H1 (cell line): ENCODE results near the gene MAP4. TPM values are rescaled to one million over a fixed set of nuclear protein-coding genes. Genes with fewer than 3 reads are reported as not detected.

Experiments
- CTCF ChIA-PET: fragments of 300-600 bp; sonication (Branson Sonifier 250); formaldehyde crosslinking; loops from one replicate; lab custom pipeline; 2021; ENCODE audit not compliant: partially characterized antibody; lab: Charles Lee
- POLR2A ChIA-PET: fragments of 300-600 bp; sonication (Branson Sonifier 250); formaldehyde crosslinking; loops from one replicate; lab custom pipeline; 2021; ENCODE audit warnings: inconsistent platforms; ENCODE audit not compliant: partially characterized antibody; lab: Charles Lee
- DNase-seq, 2 experiments: peaks; one replicate each; pipeline versions ENCODE4 v3.0.0 to v3.0.0-alpha.2; 2010 to 2022; ENCODE audit warnings: low spot score in 2 of 2, low read depth in 1 of 2, mixed read lengths in 1 of 2
- FAIRE-seq: peaks from 2 replicates; lab custom pipeline; 2011; peaks lifted over from hg19 to GRCh38; lab: Jason Lieb, UNC
- H2AFZ ChIP-seq: 2 replicates; pipeline ENCODE4 v1.8.1; 2012; ENCODE audit warnings: low read length, inconsistent platforms
- H2AK5ac ChIP-seq: 2 replicates; pipeline ENCODE4 v1.6.1; 2013; ENCODE audit warnings: low read depth, low read length
- H2BK120ac ChIP-seq: replicated peaks from 2 replicates; pipeline ENCODE3; 2013; ENCODE audit warnings: low read depth, low read length, inconsistent platforms
- H2BK12ac ChIP-seq: 2 replicates; pipeline ENCODE4 v1.6.1; 2013; ENCODE audit warnings: low read depth, low read length
- H2BK15ac ChIP-seq: 2 replicates; pipeline ENCODE4 v1.6.1; 2013; ENCODE audit warnings: low read length
- H2BK20ac ChIP-seq: 2 replicates; pipeline ENCODE4 v1.6.1; 2013; ENCODE audit warnings: low read length
- H2BK5ac ChIP-seq: 2 replicates; pipeline ENCODE4 v1.6.1; 2013; ENCODE audit warnings: low read depth, low read length
- H3K14ac ChIP-seq: 2 replicates; pipeline ENCODE4 v1.6.1; 2013; ENCODE audit warnings: inconsistent platforms; ENCODE audit not compliant: insufficient read length
- H3K18ac ChIP-seq: 2 replicates; pipeline ENCODE4 v1.6.1; 2013; ENCODE audit warnings: low read length; ENCODE audit errors: extremely low read depth
- H3K23ac ChIP-seq: 2 replicates; pipeline ENCODE4 v1.6.1; 2013; ENCODE audit warnings: inconsistent platforms; ENCODE audit not compliant: insufficient read length
- H3K23me2 ChIP-seq: 2 replicates; pipeline ENCODE4 v1.6.1; 2013; ENCODE audit warnings: low read depth, low read length
- H3K27ac ChIP-seq: 2 replicates; pipeline ENCODE4 v1.6.1; 2011; ENCODE audit warnings: low read depth, low read length, inconsistent platforms
- H3K27me3 ChIP-seq, 4 experiments: replicated peaks in 1 of 4; 1 replicate in 1 of 4; 2 replicates in 3 of 4; pipeline versions ENCODE4 v1.6.1 to v1.8.1; 2011 to 2013; ENCODE audit warnings: low read length in 3 of 4, mild to moderate bottlenecking in 3 of 4, inconsistent platforms in 2 of 4, mixed read lengths in 2 of 4, moderate library complexity in 1 of 4; ENCODE audit not compliant: control insufficient read depth in 3 of 4, insufficient read depth in 3 of 4; ENCODE audit errors: extremely low read depth in 1 of 4
- H3K36me3 ChIP-seq, 4 experiments: 2 replicates each; pipeline versions ENCODE4 v1.6.1 to v1.8.1; 2011 to 2013; ENCODE audit warnings: mild to moderate bottlenecking in 4 of 4, low read length in 3 of 4, moderate library complexity in 2 of 4, control low read depth in 1 of 4, inconsistent platforms in 1 of 4; ENCODE audit not compliant: insufficient read depth in 4 of 4, control insufficient read depth in 2 of 4
- H3K4ac ChIP-seq: replicated peaks from 2 replicates; pipeline ENCODE3; 2013; ENCODE audit warnings: low read length, low read depth, mixed read lengths, inconsistent platforms; ENCODE audit not compliant: insufficient read length
- H3K4me1 ChIP-seq, 4 experiments: replicated peaks in 1 of 4; 1 replicate in 1 of 4; 2 replicates in 3 of 4; pipeline versions ENCODE4 v1.6.1 to v1.8.1; 2011 to 2013; ENCODE audit warnings: low read length in 3 of 4, inconsistent platforms in 2 of 4, mixed read lengths in 1 of 4; ENCODE audit not compliant: insufficient read depth in 4 of 4, control insufficient read depth in 3 of 4
- H3K4me2 ChIP-seq, 2 experiments: 2 replicates each; pipeline versions ENCODE4 v1.6.1 to v1.8.1; 2011 to 2013; ENCODE audit warnings: low read depth in 2 of 2, low read length in 2 of 2, control low read depth in 1 of 2, inconsistent platforms in 1 of 2, mild to moderate bottlenecking in 1 of 2; ENCODE audit not compliant: insufficient read depth in 1 of 2
- H3K4me3 ChIP-seq, 4 experiments: fragments of 200-600, 300-600 bp in 1 of 4; sonication (generic), shearing (Covaris generic), sonication (Bioruptor Twin) in 1 of 4; 2 replicates each; pipeline versions ENCODE4 v1.5.1 to v1.8.1; 2011 to 2016; ENCODE audit warnings: low read length in 4 of 4, low read depth in 3 of 4, control low read depth in 2 of 4, inconsistent platforms in 2 of 4, mild to moderate bottlenecking in 2 of 4, mixed read lengths in 1 of 4, moderate library complexity in 1 of 4; ENCODE audit not compliant: insufficient read depth in 2 of 4; ENCODE audit errors: extremely low read depth in 1 of 4
- H3K56ac ChIP-seq: replicated peaks from 2 replicates; pipeline ENCODE3; 2013; ENCODE audit warnings: low read depth, mild to moderate bottlenecking, mixed read lengths, low read length, inconsistent platforms; ENCODE audit not compliant: insufficient read length
- H3K79me1 ChIP-seq: 2 replicates; pipeline ENCODE4 v1.6.1; 2013; ENCODE audit warnings: low read depth, low read length, control low read depth
- H3K79me2 ChIP-seq, 2 experiments: 2 replicates each; pipeline versions ENCODE4 v1.6.1 to v1.8.1; 2012 to 2013; ENCODE audit warnings: low read length in 2 of 2, mild to moderate bottlenecking in 2 of 2, inconsistent platforms in 1 of 2; ENCODE audit not compliant: insufficient read depth in 2 of 2, control insufficient read depth in 1 of 2
- H3K9ac ChIP-seq, 4 experiments: replicated peaks in 1 of 4; 1 replicate in 1 of 4; 2 replicates in 3 of 4; pipeline versions ENCODE4 v1.6.1 to v1.8.1; 2011 to 2013; ENCODE audit warnings: low read depth in 3 of 4, low read length in 3 of 4, control low read depth in 2 of 4, mild to moderate bottlenecking in 2 of 4, moderate library complexity in 2 of 4, inconsistent platforms in 1 of 4; ENCODE audit errors: extremely low read depth in 1 of 4
- H3K9me3 ChIP-seq, 2 experiments: 2 replicates each; pipeline versions ENCODE4 v1.6.1 to v1.8.1; 2012 to 2013; ENCODE audit warnings: mild to moderate bottlenecking in 2 of 2, moderate library complexity in 2 of 2, control low read depth in 1 of 2, inconsistent platforms in 1 of 2, low read depth in 1 of 2, low read length in 1 of 2, mixed read lengths in 1 of 2; ENCODE audit not compliant: insufficient read depth in 2 of 2
- H4K20me1 ChIP-seq, 2 experiments: replicated peaks in 1 of 2; 2 replicates each; pipeline versions ENCODE3 to v1.8.1; 2011 to 2013; ENCODE audit warnings: inconsistent platforms in 2 of 2, low read length in 2 of 2, mild to moderate bottlenecking in 1 of 2; ENCODE audit not compliant: insufficient read depth in 2 of 2, control insufficient read depth in 1 of 2
- H4K5ac ChIP-seq: 2 replicates; pipeline ENCODE4 v1.6.1; 2013; ENCODE audit warnings: low read length, low read depth, mixed read lengths, inconsistent platforms; ENCODE audit not compliant: insufficient read length
- H4K8ac ChIP-seq: 2 replicates; pipeline ENCODE4 v1.8.0; 2013; ENCODE audit warnings: mild to moderate bottlenecking, moderate library complexity, low read length, inconsistent platforms; ENCODE audit not compliant: insufficient read depth; ENCODE audit errors: extremely low read depth
- H4K91ac ChIP-seq: replicated peaks from 2 replicates; pipeline ENCODE3; 2013; ENCODE audit warnings: low read length, mixed read lengths, inconsistent platforms; ENCODE audit not compliant: insufficient read length
- HDAC2 ChIP-seq, 2 experiments: fragments of 300-600 bp in 1 of 2; sonication (generic) in 1 of 2; IDR thresholded peaks; 2 replicates each; pipeline ENCODE4 v1.6.1; 2011 to 2012; ENCODE audit warnings: low read depth in 2 of 2, low read length in 2 of 2, mild to moderate bottlenecking in 2 of 2, moderate library complexity in 2 of 2, borderline replicate concordance in 1 of 2, inconsistent platforms in 1 of 2
- SP2 ChIP-seq: IDR thresholded peaks from 2 replicates; pipeline ENCODE4 v1.6.1; 2012; ENCODE audit warnings: mild to moderate bottlenecking, low read length, inconsistent platforms
- WGBS, 2 experiments: shearing (Covaris generic) in 1 of 2; methylation state at CpG; one replicate each; pipeline versions ENCODE4 v1.1.6 to v1.1.7; 2013 to 2015; ENCODE audit warnings: low lambda C conversion rate in 2 of 2, mixed read lengths in 2 of 2, inconsistent platforms in 1 of 2, low coverage in 1 of 2, missing lambda C conversion rate in 1 of 2; ENCODE audit not compliant: insufficient replicate concordance in 2 of 2, insufficient coverage in 1 of 2, insufficient read length in 1 of 2; ENCODE audit errors: extremely low coverage in 1 of 2, missing lambda C conversion rate in 1 of 2; 5-methylcytosine and 5-hydroxymethylcytosine counted together
- polyA plus RNA-seq, 7 experiments: library from polyadenylated mRNA; depleted of rRNA in 3 of 7; stranded (reverse) in 5 of 7; unstranded in 2 of 7; fragments of >200 nt in 5 of 7; fragments of 200-250 nt in 2 of 7; gene quantifications; 1 replicate in 5 of 7; 2 replicates in 1 of 7; 4 replicates in 1 of 7; pipeline versions ENCODE4 v1.2.1 to v1.2.3, GENCODE V29; 2011 to 2013; ENCODE audit warnings: missing spikeins in 2 of 7, mixed read lengths in 2 of 7
- total RNA-seq: library from RNA; stranded (reverse); fragmentation: NEBNext Ultra II Directional; extraction: Animal tissue kit (Norgen Biotek cat#: 25700); gene quantifications from 2 replicates; pipeline ENCODE4 v1.2.1, GENCODE V29; 2021

Gene MAP4
- total and polyA plus RNA-seq, 2 of the 8 experiments (the other 6 are each of a cell fraction or from before 2014, with no cell fraction given), result 67.0 to 179 TPM

DNA sequence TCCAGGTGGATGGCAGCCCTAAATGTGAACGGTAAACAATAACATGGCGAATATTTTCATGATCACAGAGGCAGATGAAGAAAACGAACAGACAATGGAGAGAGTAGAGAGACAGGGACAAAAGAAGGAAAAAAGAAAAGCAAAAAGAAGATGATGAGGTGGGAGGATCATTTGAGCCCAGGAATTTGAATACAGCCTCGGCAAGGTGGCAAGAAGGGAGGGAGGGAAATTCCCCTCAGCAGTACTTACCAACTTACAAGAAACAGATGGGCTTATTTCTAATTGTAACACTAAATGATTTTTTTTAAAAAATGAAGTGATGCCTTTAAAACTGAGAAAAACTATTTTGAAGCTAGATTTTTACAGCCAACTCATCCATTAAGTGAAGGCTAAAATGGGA is 6.0 kb upstream of the MAP4 start:
- H2AFZ ChIP-seq, result no peak overlapping the region
- peaks cover 0 to 3% of the 10 kb centered on the region in 2 experiments for H4K20me1 ChIP-seq

More for the DNA sequence above, 6.0 kb upstream of the MAP4 start:
- POLR2A ChIA-PET, result interaction anchor here (0.9 to 1.7 kb wide), 2 partner anchors 8 to 10 kb away, joined by 3 read pairs; no protein-coding TSS in a partner anchor
- Histone ChIP-seq H3K14ac (peak overlapping the region; percentile 23), H2BK5ac (no peak overlapping the region), H2BK12ac (no peak overlapping the region), H3K23me2 (no peaks in the 10 kb centered on the region), H2BK120ac (no peak overlapping the region), H3K18ac (no peak overlapping the region), H3K9ac (no peak overlapping the region), H3K4me2 (no peak overlapping the region), H3K23ac (no peak overlapping the region), H3K27ac (no peak overlapping the region), H2AK5ac (no peak overlapping the region; the same call in 1 of the 2 replicates), H3K36me3 (no peaks in the 10 kb centered on the region), H3K56ac (no peak overlapping the region), H4K5ac (no peak overlapping the region), H4K91ac (no peak overlapping the region), H3K79me1 (peaks cover 10% of the 10 kb centered on the region; the same call in 1 of the 2 replicates), H3K4ac (no peak overlapping the region), H2BK20ac (no peak overlapping the region), H3K4me1 (peaks cover 0 to 6% (median 1%) of the 10 kb centered on the region in 4 experiments; a peak in 4 of 7 replicates), H3K79me2 (peaks cover 0 to 75% of the 10 kb centered on the region in 2 experiments; a peak in 3 of 4 replicates), H3K9me3 (no peaks in the 10 kb centered on the region), H2BK15ac (no peak overlapping the region), H3K27me3 (no peaks in the 10 kb centered on the region), H4K8ac (no peak overlapping the region), H3K4me3 (no peak overlapping the region)
- WGBS, 2 experiments, result 82% methylated on average over 4 of the region's 4 CpGs; no CpG with 5 or more reads in 1 of the 2 experiments
- CTCF ChIA-PET, result interaction anchor here (1.3 kb wide), 1 partner anchor 12 kb away, joined by 4 read pairs; no protein-coding TSS in a partner anchor
- DNase-seq (no peak), FAIRE-seq (no peak)
- TF ChIP-seq HDAC2 (IDR thresholded peaks at IDR 0.05; ENCODE audit: borderline replicate concordance in 1 of 2, low read depth in 2 of 2, low read length in 2 of 2) (no peak), SP2 (no peak)
